ENCODE measurements around the gene SLC41A1.

The SLC41A1 gene

DNA sequence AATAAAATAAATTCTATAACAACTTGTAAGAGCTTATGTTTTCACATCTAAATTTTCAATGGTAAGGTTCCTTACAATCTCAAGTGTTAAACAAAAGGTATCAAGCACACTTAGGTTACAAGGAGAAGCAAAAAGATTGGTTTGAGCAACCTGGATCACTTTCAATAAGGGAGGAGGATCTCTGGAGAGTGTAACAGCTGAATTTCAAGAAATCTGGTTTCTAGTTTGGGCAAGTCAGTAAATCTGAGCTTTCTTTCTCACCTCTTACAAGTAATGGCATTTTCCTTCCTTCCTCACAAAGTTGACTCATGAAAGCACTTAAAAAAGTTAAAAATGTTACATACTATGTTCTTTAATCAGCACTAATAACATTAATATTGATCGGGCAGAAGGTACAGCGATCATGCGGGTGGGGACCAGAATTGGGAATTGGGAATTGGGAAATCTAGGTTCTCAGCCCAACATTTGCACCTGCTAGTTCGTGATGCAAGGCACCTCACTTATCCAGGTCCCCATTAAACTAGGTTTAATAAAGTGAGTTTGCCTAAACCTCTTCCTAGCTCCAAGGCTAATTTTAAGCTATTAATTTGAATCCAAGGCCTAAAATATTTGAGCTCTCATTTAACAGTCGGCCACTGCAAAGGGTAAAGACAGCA, 66.1 kb downstream of the SLC41A1 start:
- intact Hi-C loops (cut with DNase I; ENCODE audit: low total_unique reads): no loop called here
- Histone ChIP-seq H3K36me3 (no peaks in the 10 kb centered on the region), H3K27ac (peak overlapping the region in 1 of 2 donors; percentile 1)

DNA sequence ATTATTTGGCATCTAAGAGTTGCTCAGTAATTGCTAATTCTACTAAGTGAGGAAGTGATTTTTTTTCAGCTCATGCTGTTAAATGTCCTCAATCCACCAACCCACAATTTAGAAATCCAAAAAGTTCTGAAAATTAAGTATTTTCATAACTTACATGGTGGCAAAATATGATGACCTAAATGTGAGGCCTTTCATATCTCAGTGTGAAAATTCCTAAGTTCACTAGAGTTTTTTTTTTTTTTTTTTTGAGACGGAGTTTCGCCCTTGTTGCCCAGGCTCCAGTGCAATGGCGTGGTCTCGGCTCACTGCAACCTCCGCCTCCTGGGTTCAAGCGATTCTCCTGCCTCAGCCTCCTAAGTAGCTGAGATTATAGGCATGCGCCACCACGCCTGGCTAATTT, 68.6 kb downstream of the SLC41A1 start:
- H3K36me3 ChIP-seq: peaks cover 0 to 5% (median 0%) of the 10 kb centered on the region in 3 donors
- no peaks in the 10 kb centered on the region for H3K9me3 ChIP-seq
- no peaks in the 10 kb centered on the region for H3K27me3 ChIP-seq
- DNase-seq: no peak
- H3K4me1 ChIP-seq: peaks cover 0 to 72% (median 41%) of the 10 kb centered on the region in 4 donors
- no peak overlapping the region for H3K4me3 ChIP-seq
- intact Hi-C loops (cut with DNase I; ENCODE audit: low total_unique reads): no loop called here
- no peak overlapping the region for H3K27ac ChIP-seq
- TF ChIP-seq, protein P1, sequence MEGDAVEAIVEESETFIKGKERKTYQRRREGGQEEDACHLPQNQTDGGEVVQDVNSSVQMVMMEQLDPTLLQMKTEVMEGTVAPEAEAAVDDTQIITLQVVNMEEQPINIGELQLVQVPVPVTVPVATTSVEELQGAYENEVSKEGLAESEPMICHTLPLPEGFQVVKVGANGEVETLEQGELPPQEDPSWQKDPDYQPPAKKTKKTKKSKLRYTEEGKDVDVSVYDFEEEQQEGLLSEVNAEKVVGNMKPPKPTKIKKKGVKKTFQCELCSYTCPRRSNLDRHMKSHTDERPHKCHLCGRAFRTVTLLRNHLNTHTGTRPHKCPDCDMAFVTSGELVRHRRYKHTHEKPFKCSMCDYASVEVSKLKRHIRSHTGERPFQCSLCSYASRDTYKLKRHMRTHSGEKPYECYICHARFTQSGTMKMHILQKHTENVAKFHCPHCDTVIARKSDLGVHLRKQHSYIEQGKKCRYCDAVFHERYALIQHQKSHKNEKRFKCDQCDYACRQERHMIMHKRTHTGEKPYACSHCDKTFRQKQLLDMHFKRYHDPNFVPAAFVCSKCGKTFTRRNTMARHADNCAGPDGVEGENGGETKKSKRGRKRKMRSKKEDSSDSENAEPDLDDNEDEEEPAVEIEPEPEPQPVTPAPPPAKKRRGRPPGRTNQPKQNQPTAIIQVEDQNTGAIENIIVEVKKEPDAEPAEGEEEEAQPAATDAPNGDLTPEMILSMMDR (IDR thresholded peaks at IDR 0.05): no peak

More for the DNA sequence above, 66.1 kb downstream of the SLC41A1 start:
- H3K27me3 ChIP-seq: no peaks in the 10 kb centered on the region
- peak overlapping the region; percentile 2 to 15 for H3K4me3 ChIP-seq
- H3K9me3 ChIP-seq: no peaks in the 10 kb centered on the region
- DNase-seq: no peak
- TF ChIP-seq, protein P1 (IDR thresholded peaks at IDR 0.05): no peak
- peaks cover 0 to 61% (median 34%) of the 10 kb centered on the region in 4 donors for H3K4me1 ChIP-seq

DNA sequence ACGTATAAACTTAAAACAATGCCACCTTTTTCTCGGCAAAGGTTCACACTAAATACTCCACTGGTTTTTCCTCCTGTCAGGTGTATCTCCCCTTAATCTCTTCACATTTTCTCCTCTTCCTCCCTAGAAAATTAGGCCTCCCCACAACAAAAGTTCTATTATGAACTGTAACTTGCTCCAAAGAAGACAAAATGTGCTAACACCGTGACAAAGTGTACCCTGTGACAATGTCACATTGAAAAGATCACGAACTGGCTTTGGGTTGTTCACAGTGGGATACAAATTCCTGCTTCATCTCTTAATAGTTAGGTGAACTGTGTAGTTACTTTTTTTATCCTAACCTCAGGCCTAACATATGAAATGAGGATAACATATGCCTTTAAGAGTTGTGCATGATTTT, 69.0 kb downstream of the SLC41A1 start:
- intact Hi-C loops (cut with DNase I; ENCODE audit: low total_unique reads): no loop called here
- Histone ChIP-seq H3K4me3 (no peak overlapping the region), H3K4me1 (peaks cover 0 to 76% (median 42%) of the 10 kb centered on the region in 4 donors), H3K9me3 (no peaks in the 10 kb centered on the region), H3K36me3 (peaks cover 0 to 5% (median 0%) of the 10 kb centered on the region in 3 donors), H3K27me3 (no peaks in the 10 kb centered on the region), H3K27ac (no peak overlapping the region)
- DNase-seq: no peak
- TF ChIP-seq, protein P1 (IDR thresholded peaks at IDR 0.05): no peak

DNA sequence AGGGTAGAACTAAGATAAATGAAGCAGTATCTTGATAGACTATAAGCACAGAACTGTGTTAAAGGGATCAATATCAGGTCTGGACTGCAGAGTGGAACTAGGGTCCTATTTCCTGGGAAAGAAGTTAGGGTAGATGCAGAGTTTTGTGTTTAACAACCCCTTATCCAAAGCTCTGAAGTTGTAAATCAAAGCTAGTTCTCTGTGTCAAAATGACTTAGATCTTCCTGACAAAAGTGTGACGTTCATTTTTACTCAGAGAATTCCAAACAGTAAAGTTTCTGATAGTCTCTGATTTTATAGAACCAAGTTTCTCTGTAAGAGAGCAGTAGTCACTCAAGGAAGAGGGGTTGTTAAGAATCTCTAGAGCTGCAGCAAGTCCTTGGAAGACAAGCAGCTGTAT, 71.3 kb downstream of the SLC41A1 start:
- Histone ChIP-seq H3K4me3 (no peak overlapping the region), H3K36me3 (peaks cover 0 to 7% (median 5%) of the 10 kb centered on the region in 3 donors), H3K27ac (no peak overlapping the region), H3K27me3 (no peaks in the 10 kb centered on the region), H3K4me1 (peaks cover 0 to 74% (median 32%) of the 10 kb centered on the region in 4 donors), H3K9me3 (no peaks in the 10 kb centered on the region)
- intact Hi-C loops (cut with DNase I; ENCODE audit: low total_unique reads): no loop called here
- TF ChIP-seq, protein P1 (IDR thresholded peaks at IDR 0.05): no peak
- no peak for DNase-seq

DNA sequence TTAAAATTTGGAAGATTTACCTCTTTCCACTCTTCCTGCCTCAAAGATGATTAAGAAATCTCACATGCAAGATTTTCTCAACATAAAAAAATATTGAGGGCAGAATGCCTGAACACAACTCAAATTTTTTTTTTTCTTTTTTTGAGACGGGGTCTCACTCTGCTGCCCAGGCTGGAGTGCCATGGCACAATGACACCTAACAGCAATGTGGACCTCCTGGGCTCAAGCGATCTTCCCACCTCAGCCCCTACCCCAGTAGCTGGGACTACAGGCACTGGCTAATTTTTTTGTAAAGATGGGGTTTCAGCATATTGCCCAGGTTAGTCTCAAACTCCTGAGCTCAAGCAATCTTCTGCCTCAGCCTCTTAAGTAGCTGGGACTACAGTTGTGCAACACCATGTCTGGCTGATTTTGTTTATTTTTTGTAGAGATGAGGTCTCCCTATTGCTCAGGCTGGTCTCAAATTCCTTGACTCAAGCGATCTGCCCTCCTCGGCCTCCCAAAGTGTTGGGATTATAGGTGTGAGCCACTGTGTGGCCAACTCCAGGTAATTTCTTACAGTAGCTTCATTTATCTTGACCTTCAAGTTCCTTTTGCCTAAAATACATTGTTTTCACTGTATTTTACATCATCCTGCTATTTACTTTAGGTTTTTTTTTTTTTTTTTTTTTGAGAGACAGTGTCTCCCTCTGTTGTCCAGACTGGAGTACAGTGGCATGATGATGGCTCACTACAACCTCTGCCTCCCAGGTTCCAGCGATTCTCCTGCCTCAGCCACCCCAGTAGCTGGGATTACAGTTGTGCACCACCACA, 73.4 kb downstream of the SLC41A1 start:
- H3K4me3 ChIP-seq: no peak overlapping the region
- peaks cover 0 to 14% (median 7%) of the 10 kb centered on the region in 3 donors for H3K36me3 ChIP-seq
- H3K9me3 ChIP-seq: no peaks in the 10 kb centered on the region
- intact Hi-C loops (cut with DNase I; ENCODE audit: low total_unique reads): no loop called here
- H3K27ac ChIP-seq: no peak overlapping the region
- no peak for DNase-seq
- H3K4me1 ChIP-seq: peaks cover 0 to 60% (median 22%) of the 10 kb centered on the region in 4 donors
- H3K27me3 ChIP-seq: no peaks in the 10 kb centered on the region
- TF ChIP-seq, protein P1 (IDR thresholded peaks at IDR 0.05): no peak

All from tibial artery (tissue), 4 donors.